Nephron progenitor cell (in vitro differentiated cells): ENCODE data around the gene VSTM1.
"Not testable (repeated sequence)": the region's sequence is repeated elsewhere in the genome, so short reads cannot be mapped to it uniquely, and the experiment has no call there.

ENCODE experiments used
- DNase-seq: peaks from one replicate; pipeline ENCODE4 v3.0.0; 2021
- H3K27ac Mint-ChIP-seq: 2 replicates; pipeline ENCODE4 v1.8.0; 2021; ENCODE audit warnings: mild to moderate bottlenecking, moderate library complexity, mixed read lengths
- H3K27me3 Mint-ChIP-seq: 2 replicates; pipeline ENCODE4 v1.8.0; 2021; ENCODE audit warnings: mild to moderate bottlenecking, low read depth, mixed read lengths; ENCODE audit not compliant: poor library complexity
- H3K36me3 Mint-ChIP-seq: 2 replicates; pipeline ENCODE4 v1.8.0; 2021; ENCODE audit warnings: low read depth, mixed read lengths
- H3K4me1 Mint-ChIP-seq: 2 replicates; pipeline ENCODE4 v1.8.0; 2021; ENCODE audit warnings: mixed read lengths
- H3K4me3 Mint-ChIP-seq: 2 replicates; pipeline ENCODE4 v1.8.0; 2021; ENCODE audit warnings: mild to moderate bottlenecking, moderate library complexity, mixed read lengths
- H3K9me3 Mint-ChIP-seq: 2 replicates; pipeline ENCODE4 v1.8.0; 2021; ENCODE audit warnings: mild to moderate bottlenecking, moderate library complexity, mixed read lengths
- TF ChIP-seq, protein P1 (sequence below): fragments of 200-600 bp; sonication (generic); IDR thresholded peaks from 2 replicates; pipeline ENCODE4 v1.5.0; 2021; ENCODE audit warnings: antibody characterized with exemption

Gene VSTM1

GRCh38 chr19:54096617-54097106, 33.0 kb upstream of the VSTM1 start:
- no peak for DNase-seq
- H3K27ac Mint-ChIP-seq: no peak overlapping the region
- H3K4me3 Mint-ChIP-seq: peak overlapping the region; percentile 82
- TF ChIP-seq, protein P1, sequence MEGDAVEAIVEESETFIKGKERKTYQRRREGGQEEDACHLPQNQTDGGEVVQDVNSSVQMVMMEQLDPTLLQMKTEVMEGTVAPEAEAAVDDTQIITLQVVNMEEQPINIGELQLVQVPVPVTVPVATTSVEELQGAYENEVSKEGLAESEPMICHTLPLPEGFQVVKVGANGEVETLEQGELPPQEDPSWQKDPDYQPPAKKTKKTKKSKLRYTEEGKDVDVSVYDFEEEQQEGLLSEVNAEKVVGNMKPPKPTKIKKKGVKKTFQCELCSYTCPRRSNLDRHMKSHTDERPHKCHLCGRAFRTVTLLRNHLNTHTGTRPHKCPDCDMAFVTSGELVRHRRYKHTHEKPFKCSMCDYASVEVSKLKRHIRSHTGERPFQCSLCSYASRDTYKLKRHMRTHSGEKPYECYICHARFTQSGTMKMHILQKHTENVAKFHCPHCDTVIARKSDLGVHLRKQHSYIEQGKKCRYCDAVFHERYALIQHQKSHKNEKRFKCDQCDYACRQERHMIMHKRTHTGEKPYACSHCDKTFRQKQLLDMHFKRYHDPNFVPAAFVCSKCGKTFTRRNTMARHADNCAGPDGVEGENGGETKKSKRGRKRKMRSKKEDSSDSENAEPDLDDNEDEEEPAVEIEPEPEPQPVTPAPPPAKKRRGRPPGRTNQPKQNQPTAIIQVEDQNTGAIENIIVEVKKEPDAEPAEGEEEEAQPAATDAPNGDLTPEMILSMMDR: no peak
- H3K27me3 Mint-ChIP-seq: peaks cover 77% of the 10 kb centered on the region
- peaks cover 7% of the 10 kb centered on the region for H3K4me1 Mint-ChIP-seq
- H3K36me3 Mint-ChIP-seq: no peaks in the 10 kb centered on the region
- H3K9me3 Mint-ChIP-seq: peaks cover 17% of the 10 kb centered on the region

DNA sequence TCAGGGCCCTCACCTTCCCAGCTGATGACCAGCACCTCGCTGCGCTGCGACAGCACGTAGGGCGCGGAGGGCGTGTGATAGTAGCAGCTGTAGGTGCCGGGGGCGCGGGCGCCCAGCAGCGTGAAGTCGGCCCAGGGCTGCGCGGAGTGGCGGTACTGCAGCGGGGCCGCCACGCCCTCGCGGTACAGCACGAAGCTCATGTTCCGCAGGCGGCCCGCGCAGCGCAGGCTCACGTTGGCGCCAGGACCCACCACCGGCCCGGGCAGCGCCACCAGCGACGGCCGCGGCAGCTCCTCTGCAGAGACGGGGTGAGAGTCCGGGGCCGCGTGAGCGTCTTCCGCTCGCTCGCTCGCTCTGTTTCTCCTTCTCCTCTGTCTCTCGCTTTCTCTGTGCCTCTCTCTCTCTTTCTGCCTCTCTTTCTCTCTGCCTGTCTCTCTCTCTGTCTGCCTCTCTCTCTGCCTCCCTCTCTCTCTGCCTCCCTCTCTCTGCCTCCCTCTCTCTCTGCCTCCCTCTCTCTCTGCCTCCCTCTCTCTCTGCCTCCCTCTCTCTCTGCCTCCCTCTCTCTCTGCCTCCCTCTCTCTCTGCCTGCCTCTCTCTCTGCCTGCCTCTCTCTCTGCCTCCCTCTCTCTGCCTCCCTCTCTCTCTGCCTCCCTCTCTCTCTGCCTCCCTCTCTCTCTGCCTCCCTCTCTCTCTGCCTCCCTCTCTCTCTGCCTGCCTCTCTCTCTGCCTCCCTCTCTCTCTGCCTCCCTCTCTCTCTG, 32.3 kb upstream of the VSTM1 start:
- DNase-seq: peak; percentile 75
- Mint-ChIP-seq H3K9me3 (peaks cover 17% of the 10 kb centered on the region), H3K27me3 (peaks cover 77% of the 10 kb centered on the region), H3K4me3 (peak overlapping the region; percentile 82)
- H3K4me1 Mint-ChIP-seq, H3K27ac Mint-ChIP-seq, H3K36me3 Mint-ChIP-seq: not testable (repeated sequence)

DNA sequence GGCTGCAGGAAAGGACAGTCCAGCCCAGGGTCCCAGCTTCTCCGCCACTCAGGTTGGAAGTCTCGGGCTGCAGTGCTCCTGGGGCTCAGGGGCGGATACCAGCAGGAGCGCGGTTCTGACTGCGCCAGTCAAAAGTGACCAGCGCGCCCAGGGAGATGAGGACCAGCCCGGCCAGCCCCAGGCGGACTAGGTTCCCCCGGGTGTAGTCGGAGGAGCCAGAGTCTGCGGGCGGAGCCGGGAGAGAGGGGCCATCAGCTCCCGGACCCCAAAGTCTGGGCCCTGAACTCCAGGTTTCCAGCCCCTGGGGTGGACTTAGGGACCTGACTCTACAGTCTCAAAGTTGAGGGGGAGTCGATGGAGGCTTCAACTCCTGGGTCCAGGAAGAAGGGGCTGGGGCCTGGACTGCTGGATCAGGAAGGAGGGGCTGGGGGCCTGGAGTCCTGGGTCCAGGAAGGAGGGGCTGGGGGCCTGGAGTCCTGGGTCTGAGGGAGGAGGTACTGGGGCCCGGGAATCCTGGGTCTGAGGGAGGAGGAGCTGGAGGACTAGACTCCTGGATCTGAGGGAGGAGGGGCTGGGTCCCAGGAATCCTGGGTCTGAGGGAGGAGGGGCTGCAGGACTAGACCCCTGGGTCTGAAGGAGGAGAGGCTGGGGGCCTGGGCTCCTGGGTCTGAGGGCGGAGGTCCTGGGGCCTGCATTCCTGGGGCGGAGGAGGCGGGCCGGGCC, 31.6 kb upstream of the VSTM1 start:
- Mint-ChIP-seq H3K4me1 (peaks cover 7% of the 10 kb centered on the region), H3K36me3 (no peaks in the 10 kb centered on the region), H3K27ac (no peak overlapping the region), H3K9me3 (peaks cover 17% of the 10 kb centered on the region), H3K27me3 (peaks cover 78% of the 10 kb centered on the region), H3K4me3 (no peak overlapping the region)
- DNase-seq: no peak
- TF ChIP-seq, protein P1: no peak

DNA sequence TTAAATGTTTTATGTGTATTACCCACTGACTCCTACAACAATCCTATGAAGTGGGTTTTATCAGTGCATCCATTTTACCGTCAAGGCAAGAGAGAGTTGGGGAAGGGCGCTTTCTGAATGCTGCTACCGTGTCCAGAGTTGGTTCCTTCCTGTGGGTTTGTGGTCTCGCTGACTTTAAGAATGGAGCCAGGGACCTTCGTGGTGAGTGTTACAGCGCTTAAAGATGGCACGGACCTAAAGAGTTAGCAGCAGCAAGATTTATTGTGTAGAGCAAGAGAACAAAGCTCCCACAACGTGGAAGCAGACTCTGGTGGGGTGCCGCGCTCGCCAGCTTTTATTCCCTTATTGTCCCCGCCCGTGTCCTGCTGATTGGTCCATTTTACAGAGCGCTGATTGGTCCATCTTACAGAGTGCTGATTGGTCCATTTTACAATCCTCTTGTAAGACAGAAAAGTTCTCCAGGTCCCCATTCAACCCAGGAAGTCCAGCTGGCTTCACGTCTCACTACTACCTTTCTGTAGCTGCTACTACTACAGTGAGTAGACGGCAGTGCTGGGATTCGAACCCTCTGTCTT, 30.8 kb upstream of the VSTM1 start:
- Mint-ChIP-seq H3K4me1 (peaks cover 7% of the 10 kb centered on the region), H3K27ac (no peak overlapping the region), H3K4me3 (peak overlapping the region; percentile 32), H3K36me3 (no peaks in the 10 kb centered on the region), H3K27me3 (peaks cover 73% of the 10 kb centered on the region), H3K9me3 (peaks cover 17% of the 10 kb centered on the region)
- no peak for DNase-seq
- TF ChIP-seq, protein P1: no peak

DNA sequence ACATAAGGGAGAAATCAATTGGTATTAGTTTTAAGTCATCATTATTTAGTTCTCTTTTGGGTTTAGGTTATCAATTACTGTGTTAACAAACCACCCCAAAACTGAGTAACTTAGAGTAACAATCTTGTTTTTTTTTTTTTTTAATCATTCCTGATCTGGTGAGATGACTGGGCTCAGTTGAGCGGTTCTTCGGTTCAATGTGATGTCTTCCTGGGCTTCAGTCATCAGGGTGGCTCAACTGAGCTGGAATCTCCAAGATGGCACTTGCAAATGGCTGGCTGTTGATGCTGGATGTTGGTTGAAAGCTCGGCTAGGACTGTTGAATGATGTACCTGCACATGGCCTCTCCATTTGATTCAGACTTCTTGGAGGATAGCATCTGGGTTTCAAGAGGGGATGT, 20.7 kb upstream of the VSTM1 start:
- H3K4me1 Mint-ChIP-seq: no peaks in the 10 kb centered on the region
- H3K9me3 Mint-ChIP-seq: peaks cover 38% of the 10 kb centered on the region
- DNase-seq: no peak
- H3K27ac Mint-ChIP-seq: no peak overlapping the region
- TF ChIP-seq, protein P1: no peak
- H3K4me3 Mint-ChIP-seq: no peak overlapping the region
- H3K27me3 Mint-ChIP-seq: peaks cover 34% of the 10 kb centered on the region
- H3K36me3 Mint-ChIP-seq: no peaks in the 10 kb centered on the region

DNA sequence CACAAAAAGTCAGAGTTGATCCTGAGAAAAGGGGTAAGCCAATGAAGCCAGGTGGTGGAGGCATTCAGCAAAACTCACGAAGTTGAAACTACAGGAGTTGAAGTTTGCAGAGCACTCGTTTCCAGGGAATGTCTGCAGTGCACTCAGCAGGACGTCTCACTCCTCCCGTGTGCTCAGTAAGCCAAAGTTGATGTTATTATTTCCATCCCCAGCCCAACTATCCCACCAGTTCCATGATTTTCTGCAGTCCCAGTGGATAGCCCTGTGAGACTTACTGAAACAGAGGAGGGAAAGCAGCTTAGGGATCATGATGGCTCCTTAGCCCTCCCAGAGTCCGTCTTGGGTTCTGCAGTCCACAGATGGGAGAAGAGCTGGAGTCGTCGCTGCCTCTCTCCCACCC, 17.3 kb upstream of the VSTM1 start, which contains the start of gene TARM1:
Gene TARM1 (minus strand): TSS at position 334 of the 400 bp plus-strand sequence. CDS start 25 bp downstream, at position 309.
- H3K9me3 Mint-ChIP-seq: peaks cover 45% of the 10 kb centered on the region
- no peaks in the 10 kb centered on the region for H3K36me3 Mint-ChIP-seq
- no peaks in the 10 kb centered on the region for H3K4me1 Mint-ChIP-seq
- TF ChIP-seq, protein P1: no peak
- peaks cover 21% of the 10 kb centered on the region for H3K27me3 Mint-ChIP-seq
- H3K4me3 Mint-ChIP-seq: no peak within 1 kb of the TSS
- no peak for DNase-seq
- no peak within 1 kb of the TSS for H3K27ac Mint-ChIP-seq
